Fibroblast of mammary gland (primary cell): Measurements from ENCODE around the gene RBFOX1.

ENCODE experiments used
- DNase-seq: peaks from one replicate; pipeline ENCODE4 v3.0.0-alpha.2; 2010; ENCODE audit warnings: low read depth
- H3K4me3 ChIP-seq: 2 replicates; pipeline ENCODE4 v1.5.1; 2011; ENCODE audit warnings: low read depth, mild to moderate bottlenecking, low read length, moderate library complexity; ENCODE audit not compliant: control insufficient read depth
- CTCF ChIP-seq: conservative IDR thresholded peaks from 2 replicates; pipeline ENCODE4 v1.5.1; 2011; ENCODE audit warnings: low read depth, low read length, inconsistent platforms; ENCODE audit not compliant: control insufficient read depth, insufficient read depth

RBFOX1 gene

GRCh38 chr16:7350806-7351205 is 18.2 kb downstream of the RBFOX1 start:
- no peak overlapping the region for H3K4me3 ChIP-seq
- no peak for DNase-seq
- TF ChIP-seq CTCF, result no peak

- no peak for TF ChIP-seq CTCF
- no peak overlapping the region for H3K4me3 ChIP-seq
- DNase-seq, result no peak
These were observed 19.2 kb downstream of the RBFOX1 start for GRCh38 chr16:7351610-7352510.

- no peak overlapping the region for H3K4me3 ChIP-seq
- TF ChIP-seq CTCF, result no peak
- DNase-seq, result no peak
These were observed 23.1 kb downstream of the RBFOX1 start for GRCh38 chr16:7355758-7356157.

GRCh38 chr16:7361416-7362129 is 28.9 kb downstream of the RBFOX1 start:
- no peak overlapping the region for H3K4me3 ChIP-seq
- DNase-seq, result no peak
- TF ChIP-seq CTCF, result no peak

GRCh38 chr16:7362231-7362630 is 29.6 kb downstream of the RBFOX1 start:
- TF ChIP-seq CTCF, result no peak
- H3K4me3 ChIP-seq, result no peak overlapping the region
- no peak for DNase-seq

- TF ChIP-seq CTCF, result no peak
- no peak overlapping the region for H3K4me3 ChIP-seq
- DNase-seq, result no peak
These were observed 31.1 kb downstream of the RBFOX1 start for GRCh38 chr16:7363422-7364417.
